ENCODE measurements around the gene ZNF556. TPM values are rescaled to one million over a fixed set of nuclear protein-coding genes. Genes with fewer than 3 reads are reported as not detected.

Gene ZNF556
- total RNA-seq: not detected

GRCh38 chr19:2867025-2867991, at the start of gene ZNF556:
Gene ZNF556, plus strand, starts transcription at chr19:2867335. Its CDS starts 87 bp downstream, at chr19:2867422.

DNA sequence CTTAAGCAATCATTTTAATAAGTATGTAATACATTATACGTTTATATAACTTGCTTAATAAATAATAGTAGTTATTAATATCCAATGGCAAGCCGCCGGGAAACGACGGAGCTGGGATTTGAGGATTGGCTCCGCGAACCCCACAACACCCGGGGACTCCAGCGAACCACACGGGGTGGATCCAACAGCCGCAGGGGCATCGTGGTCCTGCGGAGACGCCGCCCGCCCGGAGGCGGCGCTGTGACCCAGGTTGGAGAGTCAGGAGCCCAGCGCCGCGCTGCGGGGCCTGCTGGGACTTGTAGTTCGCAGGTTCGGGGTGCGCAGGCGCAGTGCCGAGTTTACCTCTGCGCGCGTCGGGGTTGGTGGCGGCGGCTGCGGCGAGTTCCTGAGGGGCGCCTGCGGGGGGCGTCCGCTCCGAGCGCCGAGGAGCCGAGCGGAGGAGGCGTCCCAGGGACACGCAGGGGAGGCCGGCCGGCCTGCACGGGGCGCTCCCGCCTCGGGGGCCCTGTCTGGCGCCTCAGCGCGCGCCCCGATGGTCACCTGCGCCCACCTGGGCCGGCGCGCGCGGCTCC, 47.5 kb upstream of the ZNF556 start, which contains the start of gene ZNF554:
Gene ZNF554, plus strand, starts transcription at position 329 of the 572 bp plus-strand sequence. Its CDS starts 204 bp downstream, at position 533.

GRCh38 chr19:2840794-2841791, 26.0 kb upstream of the ZNF556 start, which contains the start of gene ZNF555:
Gene ZNF555, plus strand, starts transcription at chr19:2841475. Its CDS starts 98 bp downstream, at chr19:2841573.

GRCh38 chr19:2900296-2901252, 33.4 kb downstream of the ZNF556 start, which contains the start of gene ZNF57:
Gene ZNF57, plus strand, starts transcription at chr19:2900928. Its CDS starts 118 bp downstream, at chr19:2901046.

Other genes with a start within 250 kb of the ZNF556 start
- gene GNG7, start 164.6 kb upstream of the ZNF556 start, total RNA-seq: 5.6 TPM
- gene DIRAS1, start 146.0 kb upstream of the ZNF556 start, total RNA-seq: 23.8 TPM
- gene SLC39A3, start 127.3 kb upstream of the ZNF556 start, total RNA-seq: 22.5 TPM
- gene SGTA, start 84.1 kb upstream of the ZNF556 start, total RNA-seq: 40.4 TPM
- 40.7 TPM for gene THOP1, start 81.8 kb upstream of the ZNF556 start, total RNA-seq
- 15.7 TPM for gene ZNF554, start 47.5 kb upstream of the ZNF556 start, total RNA-seq
- 27.9 TPM for gene ZNF555, start 25.9 kb upstream of the ZNF556 start, total RNA-seq
- gene ZNF57, start 33.6 kb downstream of the ZNF556 start, total RNA-seq: 4.4 TPM
- 9.7 TPM for gene ZNF77, start 77.6 kb downstream of the ZNF556 start, total RNA-seq
- gene TLE6, start 110.2 kb downstream of the ZNF556 start, total RNA-seq: 1.9 TPM
- gene TLE2, start 161.9 kb downstream of the ZNF556 start, total RNA-seq: 11.3 TPM
- 151 TPM for gene TLE5, start 195.2 kb downstream of the ZNF556 start, total RNA-seq
- gene GNA11, start 227.0 kb downstream of the ZNF556 start, total RNA-seq: 57.9 TPM

All from parietal lobe (tissue), 1 donor.